Trophoblast cell (in vitro differentiated cells and primary cell): ENCODE data around the gene ALK.

ENCODE experiments used
- DNase-seq, 2 donors: peaks; one replicate each; pipeline ENCODE4 v3.0.0-alpha.2; 2016
- H2AFZ ChIP-seq: 2 replicates; pipeline ENCODE4 v1.6.1; 2013; ENCODE audit warnings: low read length, moderate library complexity, mild to moderate bottlenecking; ENCODE audit not compliant: insufficient read depth, poor library complexity
- H2AK5ac ChIP-seq: 2 replicates; pipeline ENCODE4 v1.6.1; 2013; ENCODE audit warnings: mild to moderate bottlenecking, low read length
- H2BK120ac ChIP-seq: 2 replicates; pipeline ENCODE4 v1.6.1; 2013; ENCODE audit warnings: low read length, mild to moderate bottlenecking, moderate library complexity; ENCODE audit not compliant: insufficient read depth, poor library complexity
- H2BK12ac ChIP-seq: 2 replicates; pipeline ENCODE4 v1.6.1; 2013; ENCODE audit warnings: mild to moderate bottlenecking, low read length, moderate library complexity
- H2BK5ac ChIP-seq: 2 replicates; pipeline ENCODE4 v1.6.1; 2013; ENCODE audit warnings: low read length, low read depth, moderate library complexity, mild to moderate bottlenecking; ENCODE audit not compliant: poor library complexity
- H3K14ac ChIP-seq: 2 replicates; pipeline ENCODE4 v1.6.1; 2013; ENCODE audit warnings: mild to moderate bottlenecking, low read length
- H3K18ac ChIP-seq: 2 replicates; pipeline ENCODE4 v1.6.1; 2013; ENCODE audit warnings: mild to moderate bottlenecking, low read length
- H3K23ac ChIP-seq: 2 replicates; pipeline ENCODE4 v1.6.1; 2013; ENCODE audit warnings: low read length
- H3K27ac ChIP-seq: 2 replicates; pipeline ENCODE4 v1.5.1; 2013; ENCODE audit warnings: low read depth, mild to moderate bottlenecking, inconsistent platforms, low read length, moderate library complexity
- H3K27me3 ChIP-seq: 2 replicates; pipeline ENCODE4 v1.6.1; 2013; ENCODE audit warnings: inconsistent platforms, mild to moderate bottlenecking, low read length, moderate library complexity; ENCODE audit not compliant: insufficient read depth
- H3K36me3 ChIP-seq, 2 experiments: 1 replicate in 1 of 2; 2 replicates in 1 of 2; pipeline ENCODE4 v1.6.1; 2013; ENCODE audit warnings: low read length in 2 of 2, mild to moderate bottlenecking in 2 of 2, moderate library complexity in 1 of 2; ENCODE audit not compliant: insufficient read depth in 2 of 2, control insufficient read depth in 1 of 2
- H3K4ac ChIP-seq: 2 replicates; pipeline ENCODE4 v1.6.1; 2013; ENCODE audit warnings: low read depth, mild to moderate bottlenecking, low read length, moderate library complexity
- H3K4me1 ChIP-seq, 2 experiments: 1 replicate in 1 of 2; 2 replicates in 1 of 2; pipeline ENCODE4 v1.6.1; 2013; ENCODE audit warnings: low read length in 2 of 2, mild to moderate bottlenecking in 2 of 2, moderate library complexity in 1 of 2; ENCODE audit not compliant: insufficient read depth in 2 of 2, control insufficient read depth in 1 of 2
- H3K4me2 ChIP-seq: 2 replicates; pipeline ENCODE4 v1.6.1; 2013; ENCODE audit warnings: inconsistent platforms, mild to moderate bottlenecking, low read length, moderate library complexity
- H3K4me3 ChIP-seq: 2 replicates; pipeline ENCODE4 v1.5.1; 2013; ENCODE audit warnings: mild to moderate bottlenecking, low read depth, low read length, inconsistent platforms
- H3K79me1 ChIP-seq: one replicate; pipeline ENCODE4 v1.6.1; 2013; ENCODE audit warnings: low read length
- H3K79me2 ChIP-seq: 2 replicates; pipeline ENCODE4 v1.6.1; 2013; ENCODE audit warnings: low read length, mild to moderate bottlenecking; ENCODE audit not compliant: control insufficient read depth, insufficient read depth, poor library complexity
- H3K9ac ChIP-seq: 2 replicates; pipeline ENCODE4 v1.6.1; 2013; ENCODE audit warnings: mild to moderate bottlenecking, low read length
- H3K9me3 ChIP-seq: 2 replicates; pipeline ENCODE4 v1.6.1; 2013; ENCODE audit warnings: low read depth, mild to moderate bottlenecking, control low read depth, inconsistent platforms, low read length; ENCODE audit not compliant: insufficient read depth
- H4K12ac ChIP-seq: 2 replicates; pipeline ENCODE4 v1.6.1; 2013; ENCODE audit warnings: low read depth, mild to moderate bottlenecking, low read length, moderate library complexity
- H4K8ac ChIP-seq: 2 replicates; pipeline ENCODE4 v1.6.1; 2013; ENCODE audit warnings: low read depth, mild to moderate bottlenecking, low read length, moderate library complexity
- H4K91ac ChIP-seq: one replicate; pipeline ENCODE4 v1.6.1; 2013; ENCODE audit warnings: low read depth, mild to moderate bottlenecking, low read length, moderate library complexity
- WGBS: extraction: QIAGEN DNeasy Blood & Tissue Kit; methylation state at CpG from one replicate; pipeline ENCODE4 v1.1.7; 2013; ENCODE audit warnings: missing lambda C conversion rate; ENCODE audit not compliant: insufficient read length, insufficient coverage; ENCODE audit errors: extremely low coverage; 5-methylcytosine and 5-hydroxymethylcytosine counted together

Gene ALK

GRCh38 chr2:29368659-29369040 is 552.7 kb downstream of the ALK start:
- Histone ChIP-seq H3K4me1 (no peaks in the 10 kb centered on the region), H3K4ac (no peak overlapping the region), H3K18ac (no peak overlapping the region), H3K79me2 (no peaks in the 10 kb centered on the region), H3K23ac (no peak overlapping the region), H3K14ac (no peak overlapping the region), H2AFZ (no peak overlapping the region), H4K12ac (no peak overlapping the region), H4K8ac (no peak overlapping the region), H3K79me1 (no peaks in the 10 kb centered on the region), H3K27me3 (no peaks in the 10 kb centered on the region), H2AK5ac (no peak overlapping the region), H3K36me3 (no peaks in the 10 kb centered on the region), H4K91ac (no peak overlapping the region), H3K4me2 (no peak overlapping the region), H3K27ac (no peak overlapping the region), H3K4me3 (no peak overlapping the region), H2BK5ac (no peak overlapping the region), H2BK120ac (no peak overlapping the region), H2BK12ac (no peak overlapping the region), H3K9ac (no peak overlapping the region), H3K9me3 (no peaks in the 10 kb centered on the region)
- no CpG with 5 or more reads among the region's 3 CpGs for WGBS
- DNase-seq = no peak

- no CpG with 5 or more reads among the region's 3 CpGs for WGBS
Observed at GRCh38 chr2:29367986-29368658, 553.3 kb downstream of the ALK start.

GRCh38 chr2:29363111-29363510 is 558.3 kb downstream of the ALK start:
- Histone ChIP-seq H3K27ac (no peak overlapping the region), H3K18ac (no peak overlapping the region), H3K14ac (no peak overlapping the region)

More at GRCh38 chr2:29367986-29368658, 553.3 kb downstream of the ALK start:
- Histone ChIP-seq H2AFZ (no peak overlapping the region), H4K12ac (no peak overlapping the region), H3K4me3 (no peak overlapping the region), H2BK12ac (no peak overlapping the region), H3K9me3 (no peaks in the 10 kb centered on the region), H2AK5ac (no peak overlapping the region), H3K14ac (no peak overlapping the region), H3K36me3 (no peaks in the 10 kb centered on the region), H3K23ac (no peak overlapping the region), H4K8ac (no peak overlapping the region), H4K91ac (no peak overlapping the region), H3K79me2 (no peaks in the 10 kb centered on the region), H3K9ac (no peak overlapping the region), H3K18ac (no peak overlapping the region), H3K27me3 (no peaks in the 10 kb centered on the region), H3K4me1 (no peaks in the 10 kb centered on the region), H3K27ac (no peak overlapping the region), H3K4ac (no peak overlapping the region), H2BK120ac (no peak overlapping the region), H3K4me2 (no peak overlapping the region), H3K79me1 (no peaks in the 10 kb centered on the region), H2BK5ac (no peak overlapping the region)
- DNase-seq = peak; percentile 18 to 69

GRCh38 chr2:29361231-29361630 is 560.2 kb downstream of the ALK start:
- no peak overlapping the region for H3K4me2 ChIP-seq
- no peak overlapping the region for H2AFZ ChIP-seq
- H4K8ac ChIP-seq = no peak overlapping the region
- H3K4ac ChIP-seq = no peak overlapping the region
- H3K9ac ChIP-seq = no peak overlapping the region
- H3K27ac ChIP-seq = no peak overlapping the region
- H3K79me1 ChIP-seq = no peaks in the 10 kb centered on the region
- H3K27me3 ChIP-seq = no peaks in the 10 kb centered on the region
- WGBS = no CpG with 5 or more reads among the region's 6 CpGs
- no peak overlapping the region for H2BK12ac ChIP-seq
- no peaks in the 10 kb centered on the region for H3K36me3 ChIP-seq
- H3K14ac ChIP-seq = no peak overlapping the region
- H3K4me3 ChIP-seq = no peak overlapping the region
- H3K23ac ChIP-seq = peak overlapping the region; percentile 76
- no peaks in the 10 kb centered on the region for H3K9me3 ChIP-seq
- H2BK120ac ChIP-seq = no peak overlapping the region
- no peak overlapping the region for H2BK5ac ChIP-seq
- H3K4me1 ChIP-seq = no peaks in the 10 kb centered on the region
- no peak overlapping the region for H4K12ac ChIP-seq
- H2AK5ac ChIP-seq = no peak overlapping the region
- no peaks in the 10 kb centered on the region for H3K79me2 ChIP-seq
- H4K91ac ChIP-seq = no peak overlapping the region
- peak in 1 of 2 donors; percentile 2 for DNase-seq
- no peak overlapping the region for H3K18ac ChIP-seq

More at GRCh38 chr2:29363111-29363510, 558.3 kb downstream of the ALK start:
- H2AK5ac ChIP-seq = no peak overlapping the region
- H3K27me3 ChIP-seq = no peaks in the 10 kb centered on the region
- no peak overlapping the region for H3K4ac ChIP-seq
- H3K36me3 ChIP-seq = no peaks in the 10 kb centered on the region
- WGBS = no CpG with 5 or more reads among the region's 2 CpGs
- no peaks in the 10 kb centered on the region for H3K9me3 ChIP-seq
- H4K12ac ChIP-seq = no peak overlapping the region
- no peaks in the 10 kb centered on the region for H3K79me2 ChIP-seq
- no peaks in the 10 kb centered on the region for H3K4me1 ChIP-seq
- no peak overlapping the region for H4K8ac ChIP-seq
- H3K9ac ChIP-seq = no peak overlapping the region
- H3K79me1 ChIP-seq = no peaks in the 10 kb centered on the region
- H2BK120ac ChIP-seq = no peak overlapping the region
- no peak overlapping the region for H3K23ac ChIP-seq
- H2BK5ac ChIP-seq = no peak overlapping the region
- no peak overlapping the region for H3K4me3 ChIP-seq
- no peak overlapping the region for H3K4me2 ChIP-seq
- DNase-seq = no peak
- H2BK12ac ChIP-seq = no peak overlapping the region
- no peak overlapping the region for H2AFZ ChIP-seq
- H4K91ac ChIP-seq = no peak overlapping the region
